ENCODE measurements around the gene PLCXD3.

Gene PLCXD3

DNA sequence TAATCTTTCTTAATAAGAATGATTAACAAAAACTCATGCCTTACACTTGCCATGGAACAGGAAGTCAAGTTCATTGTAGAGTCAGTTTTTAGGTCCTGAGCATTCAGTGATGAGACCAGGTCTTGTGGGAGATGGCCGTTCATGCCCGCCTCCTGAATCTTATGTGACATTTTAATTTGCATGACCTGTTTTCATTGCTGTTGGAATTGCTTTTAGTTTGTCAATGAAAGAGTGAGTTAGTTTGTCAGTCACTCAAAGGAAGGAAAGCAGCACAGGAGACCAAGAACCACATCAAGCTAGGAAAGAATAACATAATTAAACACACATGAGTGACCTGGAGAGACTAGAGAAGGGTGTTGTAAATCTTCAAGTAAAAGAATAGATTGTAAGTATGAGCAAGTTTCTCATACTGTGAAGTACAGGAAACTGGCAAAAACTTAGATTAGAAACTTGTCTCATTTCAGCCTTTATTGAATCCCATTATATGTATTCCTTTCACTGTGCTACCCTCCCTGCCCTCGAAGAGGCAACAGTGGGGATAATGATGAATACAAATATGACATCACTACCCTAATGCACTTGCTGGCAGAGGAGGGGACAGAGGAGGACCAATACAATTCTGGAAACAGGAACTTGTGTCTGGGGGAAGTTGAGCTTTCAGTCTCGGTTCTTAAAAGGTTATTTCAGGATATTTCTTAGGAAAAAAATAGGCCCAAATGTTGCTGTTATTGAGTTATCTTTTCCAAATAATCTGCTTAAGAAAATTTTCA, 232.7 kb downstream of the PLCXD3 start:
- DNase-seq, result no peak

- DNase-seq, result no peak
Observed at GRCh38 chr5:41275813-41276512, 234.4 kb downstream of the PLCXD3 start.

DNA sequence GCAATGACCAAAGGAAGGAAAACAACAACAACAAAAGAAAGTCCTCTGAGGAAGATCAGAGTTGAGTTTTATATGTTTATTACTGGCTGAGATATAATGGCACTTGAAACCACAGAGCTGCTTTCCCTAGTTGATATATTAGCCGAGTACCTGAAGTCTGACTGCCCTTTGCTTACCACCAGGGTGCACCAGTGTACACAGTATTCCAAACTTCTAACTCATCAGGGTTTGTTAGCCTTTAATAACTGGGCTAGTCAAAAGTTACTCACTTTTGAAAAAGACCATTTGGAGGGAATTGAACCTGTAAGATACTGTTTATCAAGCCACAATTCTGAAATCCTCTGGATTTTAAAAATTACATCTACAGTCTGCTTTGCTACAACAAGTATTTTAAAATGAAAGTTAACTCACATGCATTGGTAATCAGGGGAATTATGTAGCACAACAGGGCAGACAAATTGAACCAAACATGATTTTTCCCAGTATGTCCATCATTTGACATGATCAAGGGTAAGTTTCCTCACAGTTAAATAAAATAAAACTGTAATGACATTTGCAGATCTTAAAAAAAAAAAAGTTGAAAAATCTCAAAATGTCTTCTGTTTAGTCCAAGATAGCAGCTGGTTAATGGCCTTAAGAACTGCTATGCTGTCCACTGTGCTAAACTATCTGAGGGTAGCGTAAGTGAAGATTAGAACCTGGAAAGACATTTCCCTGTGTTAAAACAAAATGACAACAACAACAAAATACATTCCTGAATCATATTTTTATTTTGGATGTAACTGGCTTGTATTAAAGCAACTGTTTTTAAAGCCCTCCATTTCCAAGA, 239.8 kb downstream of the PLCXD3 start:
- no peak for DNase-seq

DNA sequence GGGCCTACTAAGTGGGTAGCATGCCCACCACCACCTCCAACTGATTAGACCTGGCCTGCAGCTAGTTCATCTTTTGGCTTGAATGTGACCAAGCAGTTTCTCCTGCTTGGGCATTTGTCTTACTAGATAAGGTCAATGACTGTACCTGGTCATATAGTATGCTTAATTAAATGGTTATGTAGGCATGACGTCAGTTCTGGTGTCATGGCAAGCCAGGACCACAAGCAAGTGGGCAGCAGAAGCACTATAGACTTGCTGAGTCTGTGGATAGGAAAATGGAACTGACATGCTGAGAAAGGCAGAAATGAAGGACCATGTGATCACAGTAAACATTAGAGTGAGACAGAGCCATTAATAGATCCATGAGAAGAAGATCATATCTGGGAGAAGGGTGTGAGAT, 241.5 kb downstream of the PLCXD3 start:
- DNase-seq, result no peak

DNA sequence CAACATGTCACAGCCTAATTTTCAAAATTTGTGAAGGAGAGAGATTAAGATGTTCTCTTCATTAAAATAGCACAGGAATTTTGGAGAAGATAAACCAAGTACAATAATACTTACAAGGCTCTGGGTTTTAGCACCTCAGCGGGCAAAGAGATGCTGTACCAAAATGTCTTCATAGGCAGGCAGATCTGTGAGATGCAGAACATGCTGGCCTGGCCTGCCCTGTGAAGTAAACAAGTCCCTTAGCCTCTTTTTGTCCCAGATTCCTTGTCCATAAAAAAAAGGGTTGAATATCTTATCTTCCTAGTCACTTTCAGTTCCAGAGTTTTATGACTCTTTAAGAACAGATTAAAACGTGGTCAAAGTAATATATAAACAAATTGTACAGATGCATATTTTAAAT, 244.0 kb downstream of the PLCXD3 start:
- DNase-seq, result no peak

DNA sequence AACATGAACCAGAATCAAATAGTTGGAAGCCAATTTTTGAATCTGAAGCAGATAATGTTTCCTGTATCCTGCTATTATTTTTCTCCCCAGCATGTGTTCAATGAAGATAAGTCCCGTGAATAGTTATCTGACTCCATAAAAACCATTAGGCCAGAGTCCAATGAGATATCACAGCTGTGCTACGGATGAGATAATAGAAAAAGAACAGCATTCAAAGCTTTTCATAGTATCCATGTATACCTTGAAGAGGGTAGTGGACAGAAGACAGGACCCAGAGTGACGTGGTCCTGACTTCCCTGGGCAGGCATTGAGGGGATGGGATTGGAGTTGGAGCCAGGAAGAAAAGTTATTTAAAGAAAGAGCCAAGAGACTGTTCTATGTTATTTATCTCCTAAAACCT, 246.4 kb downstream of the PLCXD3 start:
- no peak for DNase-seq

- no peak for DNase-seq
Observed at GRCh38 chr5:41263335-41263734, 247.1 kb downstream of the PLCXD3 start.

All from activated CD4-positive, alpha-beta T cell treated with anti-CD3 and anti-CD28 coated beads for 4 hours (primary cell).